Cardiac muscle cell (in vitro differentiated cells and primary cell): ENCODE data around the gene PEPD. TPM values are rescaled to one million over a fixed set of nuclear protein-coding genes. Genes with fewer than 3 reads are reported as not detected.

ENCODE experiments used
- DNase-seq, 2 donors: peaks; one replicate each; pipeline versions ENCODE4 v3.0.0 to v3.0.0-alpha.2; 2010 to 2017; ENCODE audit warnings: low read depth in 1 of 2, low spot score in 1 of 2
- H3K27ac ChIP-seq: fragments of 200-600 bp; sonication (generic); 2 replicates; pipeline ENCODE4 v1.5.1; 2016
- H3K27me3 ChIP-seq: fragments of 200-600 bp; sonication (generic); 2 replicates; pipeline ENCODE4 v1.6.0; 2016; ENCODE audit warnings: control low read depth
- H3K36me3 ChIP-seq: fragments of 200-600 bp; sonication (generic); 2 replicates; pipeline ENCODE4 v1.5.1; 2016; ENCODE audit warnings: control low read depth
- H3K4me1 ChIP-seq: fragments of 200-600 bp; sonication (generic); 2 replicates; pipeline ENCODE4 v1.8.1; 2017; ENCODE audit warnings: low read depth, mild to moderate bottlenecking, mixed run types
- H3K4me3 ChIP-seq: fragments of 200-600 bp; sonication (generic); 2 replicates; pipeline ENCODE4 v1.5.1; 2016; ENCODE audit warnings: mild to moderate bottlenecking
- H3K9me3 ChIP-seq: fragments of 200-600 bp; sonication (generic); 2 replicates; pipeline ENCODE4 v1.5.1; 2017; ENCODE audit warnings: low read depth, mild to moderate bottlenecking, control low read depth
- polyA plus RNA-seq: library from polyadenylated mRNA; unstranded; fragments of >200 nt; fragmentation: Nextera tagmentation; extraction: Ambion mirVana; gene quantifications from 2 replicates; pipeline ENCODE4 v1.2.1, GENCODE V29; 2016
- total RNA-seq: library from RNA; depleted of rRNA; stranded (reverse); fragments of >200 nt; gene quantifications from 2 replicates; pipeline ENCODE4 v1.2.3, GENCODE V29; 2016
- TF ChIP-seq, protein P1 (sequence below): IDR thresholded peaks from 2 replicates; pipeline ENCODE4 v1.5.1; 2012; ENCODE audit warnings: low read depth, mild to moderate bottlenecking, low read length

Gene PEPD
- total and polyA plus RNA-seq, 2 experiments from 2014 or later: 40.3 to 80.6 TPM

DNA sequence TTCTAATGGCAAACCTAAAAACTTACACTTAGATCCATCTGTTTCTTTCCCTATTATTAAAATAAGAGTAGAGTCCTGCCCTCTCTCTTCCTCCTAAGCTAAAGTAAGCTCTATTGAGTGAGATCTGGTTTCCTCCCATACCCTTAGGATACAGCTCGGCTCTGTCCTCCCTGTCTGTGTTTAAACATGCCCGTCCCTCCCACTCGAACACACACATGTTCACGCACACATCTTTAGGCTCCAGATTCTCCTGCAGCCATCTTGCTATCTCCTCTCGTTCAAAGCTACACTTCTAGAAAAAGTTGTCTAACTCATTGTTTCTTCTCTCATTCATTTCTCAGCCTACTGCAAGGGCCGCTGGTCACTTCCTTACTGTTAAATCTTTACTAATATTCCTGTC lies 163.2 kb downstream of the PEPD start:
- TF ChIP-seq, protein P1, sequence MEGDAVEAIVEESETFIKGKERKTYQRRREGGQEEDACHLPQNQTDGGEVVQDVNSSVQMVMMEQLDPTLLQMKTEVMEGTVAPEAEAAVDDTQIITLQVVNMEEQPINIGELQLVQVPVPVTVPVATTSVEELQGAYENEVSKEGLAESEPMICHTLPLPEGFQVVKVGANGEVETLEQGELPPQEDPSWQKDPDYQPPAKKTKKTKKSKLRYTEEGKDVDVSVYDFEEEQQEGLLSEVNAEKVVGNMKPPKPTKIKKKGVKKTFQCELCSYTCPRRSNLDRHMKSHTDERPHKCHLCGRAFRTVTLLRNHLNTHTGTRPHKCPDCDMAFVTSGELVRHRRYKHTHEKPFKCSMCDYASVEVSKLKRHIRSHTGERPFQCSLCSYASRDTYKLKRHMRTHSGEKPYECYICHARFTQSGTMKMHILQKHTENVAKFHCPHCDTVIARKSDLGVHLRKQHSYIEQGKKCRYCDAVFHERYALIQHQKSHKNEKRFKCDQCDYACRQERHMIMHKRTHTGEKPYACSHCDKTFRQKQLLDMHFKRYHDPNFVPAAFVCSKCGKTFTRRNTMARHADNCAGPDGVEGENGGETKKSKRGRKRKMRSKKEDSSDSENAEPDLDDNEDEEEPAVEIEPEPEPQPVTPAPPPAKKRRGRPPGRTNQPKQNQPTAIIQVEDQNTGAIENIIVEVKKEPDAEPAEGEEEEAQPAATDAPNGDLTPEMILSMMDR: no peak
- no peak overlapping the region for H3K27ac ChIP-seq
- DNase-seq: no peak

DNA sequence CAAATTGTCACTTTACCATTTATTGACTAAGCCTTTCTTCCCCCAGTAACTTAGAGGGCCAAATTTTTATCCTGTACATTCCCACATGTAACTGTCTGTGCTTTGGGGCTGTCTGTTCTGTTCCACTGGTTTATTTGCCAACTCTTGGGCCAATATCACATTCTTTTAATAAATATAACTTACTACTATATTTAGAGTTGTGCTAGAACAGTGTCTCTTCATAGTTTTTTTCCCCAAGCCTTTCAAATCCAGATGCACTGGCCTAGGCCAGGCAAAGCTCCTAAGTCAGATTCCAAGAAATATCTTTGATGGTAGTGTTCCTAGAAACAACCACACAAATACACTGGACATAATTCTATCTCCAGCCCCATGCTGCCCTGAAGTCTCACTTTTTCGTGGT lies 164.0 kb downstream of the PEPD start:
- no peak overlapping the region for H3K4me3 ChIP-seq
- H3K36me3 ChIP-seq: no peaks in the 10 kb centered on the region
- no peak overlapping the region for H3K27ac ChIP-seq
- DNase-seq: no peak
- H3K27me3 ChIP-seq: no peaks in the 10 kb centered on the region
- no peaks in the 10 kb centered on the region for H3K9me3 ChIP-seq
- H3K4me1 ChIP-seq: no peaks in the 10 kb centered on the region
- TF ChIP-seq, protein P1: no peak

More for the DNA sequence above, 163.2 kb downstream of the PEPD start:
- H3K9me3 ChIP-seq: no peaks in the 10 kb centered on the region
- no peaks in the 10 kb centered on the region for H3K36me3 ChIP-seq
- H3K4me3 ChIP-seq: no peak overlapping the region
- H3K4me1 ChIP-seq: no peaks in the 10 kb centered on the region
- no peaks in the 10 kb centered on the region for H3K27me3 ChIP-seq

DNA sequence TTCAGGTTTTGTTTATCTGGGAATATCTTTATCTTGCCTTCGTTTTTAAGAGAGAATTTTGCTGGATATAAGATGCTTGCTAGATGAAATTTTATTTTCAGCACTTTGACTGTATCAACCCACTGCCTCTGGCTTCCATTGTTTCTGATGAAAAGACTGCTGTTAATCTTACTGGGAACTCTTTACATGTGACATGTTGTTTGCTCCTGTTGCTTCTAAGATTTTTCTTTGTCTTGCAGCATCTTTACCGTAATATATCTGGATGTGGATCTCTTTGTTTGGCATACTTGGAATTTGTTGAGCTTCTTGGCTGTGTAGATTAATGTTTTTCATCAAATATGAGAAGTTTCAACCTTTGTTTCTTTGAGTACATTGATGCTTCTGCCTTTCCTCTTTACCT lies 166.1 kb downstream of the PEPD start:
- Histone ChIP-seq H3K4me3 (no peak overlapping the region), H3K27me3 (no peaks in the 10 kb centered on the region), H3K4me1 (no peaks in the 10 kb centered on the region), H3K9me3 (no peaks in the 10 kb centered on the region), H3K27ac (no peak overlapping the region), H3K36me3 (no peaks in the 10 kb centered on the region)
- no peak for DNase-seq
- TF ChIP-seq, protein P1: no peak

DNA sequence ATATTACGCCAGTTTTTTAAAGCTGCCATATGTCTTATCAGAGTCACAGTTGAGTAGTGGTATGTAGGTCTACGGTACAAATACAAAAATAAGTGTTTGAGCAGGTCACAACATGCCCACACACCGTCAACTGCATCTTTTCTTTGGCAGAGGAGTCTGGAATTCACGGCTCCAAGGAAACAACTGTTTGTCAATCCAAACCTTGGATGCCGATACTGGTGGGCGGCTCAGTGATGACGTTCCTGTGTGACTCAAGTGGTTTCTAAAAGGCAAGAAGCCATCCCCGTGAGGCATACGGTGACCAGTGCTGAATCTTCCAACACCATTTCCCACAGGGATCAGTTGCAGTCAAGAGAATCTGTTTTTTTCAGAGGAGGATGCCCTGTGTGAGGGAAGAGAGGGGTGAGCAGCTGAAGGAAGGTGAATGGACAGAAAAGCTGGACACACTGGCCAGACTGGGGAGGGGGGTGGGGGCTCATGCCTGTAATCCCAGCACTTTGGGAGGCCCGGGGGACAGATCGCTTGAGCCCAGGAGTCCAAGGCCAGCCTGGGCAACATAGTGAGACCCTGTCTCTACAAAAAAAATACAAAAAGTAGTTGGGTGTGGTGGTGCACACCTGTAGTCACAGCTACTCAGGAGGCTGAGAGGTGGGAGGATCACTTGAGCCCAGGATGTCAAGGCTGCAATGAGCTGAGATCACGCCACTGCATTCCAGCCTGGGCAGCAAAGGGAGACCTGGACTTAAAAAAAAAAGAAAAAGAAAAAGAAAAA lies 170.9 kb downstream of the PEPD start:
- Histone ChIP-seq H3K27ac (no peak overlapping the region), H3K4me1 (no peaks in the 10 kb centered on the region), H3K4me3 (no peak overlapping the region), H3K9me3 (no peaks in the 10 kb centered on the region), H3K36me3 (no peaks in the 10 kb centered on the region), H3K27me3 (peaks cover 4% of the 10 kb centered on the region)
- TF ChIP-seq, protein P1: no peak
- peak in 1 of 2 donors; percentile 69 for DNase-seq

DNA sequence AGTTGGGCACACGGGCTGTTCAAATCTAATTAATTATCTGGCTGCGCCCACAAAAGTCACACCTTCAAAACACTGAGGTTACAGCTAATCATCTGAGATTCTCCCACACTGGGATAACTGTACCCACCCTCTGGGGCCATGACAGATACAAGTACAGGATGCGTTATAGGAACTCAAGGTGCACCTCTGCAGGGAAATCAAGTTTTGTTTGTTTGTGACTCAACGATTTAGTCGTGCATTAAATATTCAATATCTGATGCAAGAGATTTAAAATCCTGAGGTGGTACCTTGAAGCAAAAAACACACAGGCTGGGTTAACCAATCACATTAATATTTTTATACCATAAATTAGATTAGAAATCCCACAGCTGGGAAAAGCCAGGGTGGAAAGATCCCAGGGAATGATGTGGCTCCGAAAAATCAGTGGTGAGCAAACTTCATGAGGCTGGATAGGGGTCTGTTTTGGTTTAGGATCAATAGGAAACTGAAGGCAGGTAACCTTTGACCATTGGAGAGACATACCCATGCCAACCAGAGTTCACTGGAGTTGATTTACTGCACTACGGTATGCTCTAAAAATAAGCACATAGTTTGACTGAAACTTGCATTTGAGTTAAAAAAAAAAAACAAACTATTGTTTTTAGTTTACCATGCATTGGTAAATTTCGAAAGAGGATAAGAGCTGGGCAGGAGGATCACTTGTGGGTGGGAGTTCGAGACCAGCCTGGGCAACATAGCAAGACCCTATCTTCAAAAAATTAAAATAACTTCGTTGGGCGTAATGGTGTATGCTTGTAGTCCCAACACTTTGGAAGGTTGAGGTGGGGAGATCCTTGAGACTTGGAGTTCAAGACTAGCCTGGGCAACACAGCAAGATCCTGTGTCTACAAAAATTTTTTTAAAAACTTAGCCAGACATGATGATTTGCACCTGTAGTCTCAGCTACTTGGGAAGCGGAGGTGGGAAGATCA lies 172.0 kb downstream of the PEPD start:
- Histone ChIP-seq H3K4me3 (no peak overlapping the region), H3K4me1 (no peaks in the 10 kb centered on the region), H3K9me3 (no peaks in the 10 kb centered on the region), H3K27me3 (peaks cover 15% of the 10 kb centered on the region), H3K27ac (no peak overlapping the region), H3K36me3 (no peaks in the 10 kb centered on the region)
- DNase-seq: no peak
- TF ChIP-seq, protein P1: no peak
